ENCODE data around the gene TEAD1.

Gene TEAD1

GRCh38 chr11:12786891-12787290 is 112.7 kb downstream of the TEAD1 start:
- H3K27ac ChIP-seq: no peak overlapping the region
- TF ChIP-seq ZFX (IDR thresholded peaks at IDR 0.05) (no peak), CTCF (conservative IDR thresholded peaks at IDR 0.05) (no peak)

DNA sequence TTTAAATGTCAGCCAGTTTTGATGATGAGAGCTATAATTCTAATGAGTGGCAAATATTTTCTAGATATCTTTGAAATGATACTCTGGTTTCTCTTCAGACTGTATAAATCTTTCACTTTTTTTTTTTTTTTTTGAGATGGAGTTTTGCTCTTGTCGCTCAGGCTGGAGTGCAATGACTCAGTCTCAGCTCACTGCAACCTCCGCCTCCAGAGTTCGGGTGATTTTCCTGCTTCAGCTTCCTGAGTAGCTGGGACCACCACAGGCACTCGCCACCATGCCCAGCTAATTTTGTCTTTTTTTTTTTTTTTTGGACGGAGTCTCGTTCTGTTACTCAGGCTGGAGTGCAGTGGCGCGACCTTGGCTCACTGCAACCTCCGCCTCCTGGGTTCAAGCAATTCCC is 113.6 kb downstream of the TEAD1 start:
- H3K27ac ChIP-seq: no peak overlapping the region
- TF ChIP-seq ZFX (IDR thresholded peaks at IDR 0.05) (no peak), CTCF (conservative IDR thresholded peaks at IDR 0.05) (no peak)

- TF ChIP-seq ZFX (IDR thresholded peaks at IDR 0.05) (no peak), CTCF (conservative IDR thresholded peaks at IDR 0.05) (no peak)
- H3K27ac ChIP-seq: no peak overlapping the region
Measured at GRCh38 chr11:12789054-12789453, 114.8 kb downstream of the TEAD1 start.

GRCh38 chr11:12789596-12790215 is 115.5 kb downstream of the TEAD1 start:
- H3K27ac ChIP-seq: no peak overlapping the region
- no peak for TF ChIP-seq ZFX (IDR thresholded peaks at IDR 0.05)
- no peak for TF ChIP-seq CTCF (conservative IDR thresholded peaks at IDR 0.05)

- no peak for TF ChIP-seq CTCF (conservative IDR thresholded peaks at IDR 0.05)
- no peak for TF ChIP-seq ZFX (IDR thresholded peaks at IDR 0.05)
- H3K27ac ChIP-seq: no peak overlapping the region
Measured at GRCh38 chr11:12790861-12791616, 116.8 kb downstream of the TEAD1 start.

- TF ChIP-seq CTCF (conservative IDR thresholded peaks at IDR 0.05): no peak
- no peak for TF ChIP-seq ZFX (IDR thresholded peaks at IDR 0.05)
- no peak overlapping the region for H3K27ac ChIP-seq
Measured at GRCh38 chr11:12792018-12792417, 117.8 kb downstream of the TEAD1 start.

GRCh38 chr11:12792590-12792989 is 118.4 kb downstream of the TEAD1 start:
- TF ChIP-seq ZFX (IDR thresholded peaks at IDR 0.05): no peak
- no peak for TF ChIP-seq CTCF (conservative IDR thresholded peaks at IDR 0.05)
- H3K27ac ChIP-seq: no peak overlapping the region
